K562 (cell line): Measurements from ENCODE around the gene UBE2G2. TPM values are rescaled to one million over a fixed set of nuclear protein-coding genes. Genes with fewer than 3 reads are reported as not detected.

Experiments
- ATAC-seq: fragments of 200-7000 bp; cut with Tn5 transposase; 3 replicates; pipeline ENCODE4 v1.9.1; 2020; ENCODE audit warnings: moderate library complexity
- BruUV-seq: library from RNA; stranded (reverse); fragments of 400-500 nt; replicated peaks from 2 replicates; lab custom pipeline; 2021; lab: Mats Ljungman, UMichigan
- CTCF ChIA-PET: fragments of 300-600 bp; formaldehyde crosslinking; extraction: SDS; loops from one replicate; lab custom pipeline; 2021; ENCODE audit warnings: low intra/inter-chr PET ratio; lab: Yijun Ruan, JAX
- POLR2A ChIA-PET: fragments of 300-600, 350-650 bp; sonication (Branson Sonifier 250); formaldehyde crosslinking; extraction: SDS; loops from one replicate; lab custom pipeline; 2021; ENCODE audit warnings: antibody characterized with exemption, inconsistent platforms; lab: Yijun Ruan, JAX
- DNase-seq, 4 experiments: peaks; one replicate each; pipeline versions ENCODE4 v3.0.0 to v3.0.0-alpha.2; 2011 to 2018; ENCODE audit warnings: low spot score in 3 of 4, mixed read lengths in 3 of 4; ENCODE audit errors: extremely low read depth in 1 of 4
- FAIRE-seq: peaks from 2 replicates; lab custom pipeline; 2011; peaks lifted over from hg19 to GRCh38; lab: Jason Lieb, UNC
- H2AFZ ChIP-seq: 2 replicates; pipeline ENCODE4 v1.6.0; 2011; ENCODE audit warnings: low read depth, low read length, control low read depth, inconsistent platforms
- H3K27ac ChIP-seq: fragments of 200-600 bp; 3 replicates; pipeline ENCODE4 v1.8.0; 2011; ENCODE audit warnings: low read depth, mild to moderate bottlenecking, control low read depth, inconsistent platforms, low read length, moderate library complexity, mixed read lengths; ENCODE audit errors: extremely low read depth
- H3K27me3 ChIP-seq, 2 experiments: fragments of 300-600 bp in 1 of 2; 2 replicates in 1 of 2; 3 replicates in 1 of 2; pipeline versions ENCODE4 v1.6.0 to v1.8.0; 2011; ENCODE audit warnings: inconsistent platforms in 2 of 2, low read length in 2 of 2, mild to moderate bottlenecking in 1 of 2, mixed read lengths in 1 of 2, moderate library complexity in 1 of 2; ENCODE audit not compliant: control insufficient read depth in 2 of 2, insufficient read depth in 2 of 2
- H3K36me3 ChIP-seq: fragments of 300-600 bp; 3 replicates; pipeline ENCODE4 v1.8.0; 2011; ENCODE audit warnings: mild to moderate bottlenecking, low read length, inconsistent platforms; ENCODE audit not compliant: control insufficient read depth, insufficient read depth
- H3K4me1 ChIP-seq, 2 experiments: fragments of 200-600 bp in 1 of 2; replicated peaks in 1 of 2; 2 replicates in 1 of 2; 3 replicates in 1 of 2; pipeline versions ENCODE4 v1.5.1 to v1.8.0; 2011; ENCODE audit warnings: inconsistent platforms in 2 of 2, low read length in 2 of 2, mild to moderate bottlenecking in 1 of 2, mixed read lengths in 1 of 2, moderate library complexity in 1 of 2; ENCODE audit not compliant: control insufficient read depth in 2 of 2, insufficient read depth in 2 of 2
- H3K4me2 ChIP-seq: 2 replicates; pipeline ENCODE4 v1.6.1; 2011; ENCODE audit warnings: low read length, control low read depth, inconsistent platforms, mixed read lengths; ENCODE audit not compliant: insufficient read depth
- H3K4me3 ChIP-seq: fragments of 200-600 bp; sonication (generic), shearing (Covaris generic); 2 replicates; pipeline ENCODE4 v1.5.1; 2016; ENCODE audit warnings: control low read depth, inconsistent platforms
- H3K79me2 ChIP-seq: fragments of 200-600 bp; 3 replicates; pipeline ENCODE4 v1.8.0; 2011; ENCODE audit warnings: low read length, inconsistent platforms; ENCODE audit not compliant: control insufficient read depth, insufficient read depth
- H3K9ac ChIP-seq, 2 experiments: 2 replicates each; pipeline versions ENCODE4 v1.6.0 to v1.6.1; 2011; ENCODE audit warnings: low read depth in 2 of 2, low read length in 2 of 2, control low read depth in 1 of 2, inconsistent platforms in 1 of 2, mild to moderate bottlenecking in 1 of 2, mixed read lengths in 1 of 2; ENCODE audit not compliant: insufficient read depth in 1 of 2
- H3K9me1 ChIP-seq: one replicate; pipeline ENCODE4 v1.6.0; 2011; ENCODE audit warnings: inconsistent platforms, mild to moderate bottlenecking, low read length, moderate library complexity; ENCODE audit not compliant: control insufficient read depth, insufficient read depth
- H3K9me3 ChIP-seq: replicated peaks from 2 replicates; pipeline ENCODE4 v1.5.1; 2011; ENCODE audit warnings: low read depth, low read length, inconsistent platforms; ENCODE audit not compliant: control insufficient read depth, insufficient read depth
- H4K20me1 ChIP-seq: replicated peaks from 2 replicates; pipeline ENCODE4 v1.6.1; 2011; ENCODE audit warnings: low read length, inconsistent platforms, mixed read lengths; ENCODE audit not compliant: control insufficient read depth, insufficient read depth
- HNRNPUL1 ChIP-seq: fragments of 200-400 bp; formaldehyde crosslinking; IDR thresholded peaks from 2 replicates; pipeline ENCODE4 v1.6.1; 2017; ENCODE audit warnings: low read length
- MYBL2 ChIP-seq, 2 experiments: fragments of 450-650 bp in 1 of 2; sonication (generic) in 1 of 2; formaldehyde crosslinking in 1 of 2; IDR thresholded peaks; 2 replicates each; pipeline versions ENCODE4 v1.6.1 to v1.8.1; 2017 to 2022; ENCODE audit warnings: borderline replicate concordance in 1 of 2, inconsistent platforms in 1 of 2, low read depth in 1 of 2, mild to moderate bottlenecking in 1 of 2, missing genetic modification reagents in 1 of 2, moderate library complexity in 1 of 2
- NFIC ChIP-seq: fragments of 450-650 bp; IDR thresholded peaks from 2 replicates; pipeline ENCODE4 v1.6.1; 2017; ENCODE audit warnings: mild to moderate bottlenecking, inconsistent platforms
- NR4A1 ChIP-seq, 2 experiments: fragments of 250-450 bp in 1 of 2; fragments of 450-650 bp in 1 of 2; sonication (Bioruptor Pico) in 1 of 2; IDR thresholded peaks; 2 replicates each; pipeline versions ENCODE4 v1.4.0 to v1.6.1; 2016 to 2020; ENCODE audit warnings: mild to moderate bottlenecking in 2 of 2, missing compliant biosample characterization in 1 of 2, missing genetic modification characterization in 1 of 2, moderate library complexity in 1 of 2
- PTBP1 ChIP-seq: fragments of 200-400 bp; formaldehyde crosslinking; IDR thresholded peaks from 2 replicates; pipeline ENCODE4 v1.6.1; 2017; ENCODE audit warnings: low read depth, low read length
- RHOXF2B ChIP-seq: fragments of 250-450 bp; sonication (Bioruptor Pico); conservative IDR thresholded peaks from 2 replicates; pipeline ENCODE4 v1.5.1; 2021
- SRF ChIP-seq, 2 experiments: fragments of 250-450, 450-650 bp in 1 of 2; sonication (Bioruptor Pico) in 1 of 2; sonication (generic) in 1 of 2; formaldehyde crosslinking; IDR thresholded peaks; 2 replicates each; pipeline versions ENCODE4 v1.5.0 to v1.5.1; 2020 to 2022; ENCODE audit warnings: mild to moderate bottlenecking in 1 of 2, missing genetic modification reagents in 1 of 2
- SRSF3 ChIP-seq: fragments of 200-400 bp; formaldehyde crosslinking; IDR thresholded peaks from 2 replicates; pipeline ENCODE4 v1.6.1; 2016; ENCODE audit warnings: mild to moderate bottlenecking, low read length, moderate library complexity; ENCODE audit not compliant: insufficient read depth
- TEAD1 ChIP-seq, 2 experiments: fragments of 450-650 bp in 1 of 2; sonication (generic) in 1 of 2; formaldehyde crosslinking; IDR thresholded peaks; 2 replicates each; pipeline versions ENCODE4 v1.4.0 to v1.8.0; 2020 to 2022; ENCODE audit warnings: mild to moderate bottlenecking in 2 of 2, missing genetic modification reagents in 1 of 2
- TGIF2 ChIP-seq: sonication (generic); formaldehyde crosslinking; IDR thresholded peaks from 2 replicates; pipeline ENCODE4 v1.8.1; 2022; ENCODE audit warnings: mild to moderate bottlenecking, missing genetic modification reagents, moderate library complexity
- ZNF23 ChIP-seq: fragments of 250-450 bp; sonication (Bioruptor Pico); IDR thresholded peaks from 2 replicates; pipeline ENCODE4 v1.4.0; 2020; ENCODE audit warnings: mild to moderate bottlenecking
- ZNF3 ChIP-seq: fragments of 250-450 bp; sonication (Bioruptor Pico); IDR thresholded peaks from 2 replicates; pipeline ENCODE4 v1.5.0; 2021; ENCODE audit warnings: mild to moderate bottlenecking, moderate library complexity
- WGBS: fragments of 100-300 bp; shearing (Covaris generic); methylation state at CpG from one replicate; pipeline ENCODE4 v1.1.6; 2016; ENCODE audit warnings: low coverage, mixed read lengths; ENCODE audit not compliant: insufficient coverage; ENCODE audit errors: missing lambda C conversion rate; 5-methylcytosine and 5-hydroxymethylcytosine counted together
- in situ Hi-C: fragments of 300-500 bp; cut with MboI; formaldehyde crosslinking; loops from 4 replicates; pipeline ENCODE4 v1.15.0; 2018; ENCODE audit warnings: inconsistent platforms, mixed read lengths
- intact Hi-C: fragments of 100-400 bp; cut with micrococcal nuclease; formaldehyde crosslinking; loops from 2 replicates; pipeline ENCODE4 v1.14.2; 2022
- polyA plus RNA-seq, 8 experiments: library from polyadenylated mRNA; depleted of rRNA in 4 of 8; stranded (reverse) in 5 of 8; unstranded in 3 of 8; fragments of >200 nt; fragmentation: Nextera tagmentation in 2 of 8; fragmentation: Illumina TruSeq in 1 of 8; extraction: Ambion mirVana in 2 of 8; extraction: Trizol in 1 of 8; gene quantifications; 2 replicates each; pipeline versions ENCODE4 v1.2.1 to v1.2.3, GENCODE V29; 2011 to 2014; ENCODE audit warnings: inconsistent platforms in 1 of 8, missing spikeins in 1 of 8
- total RNA-seq, 7 experiments: library from RNA; depleted of rRNA in 6 of 7; stranded (reverse); fragments of >200 nt in 6 of 7; fragmentation: Illumina TruSeq in 2 of 7; extraction: Trizol in 2 of 7; gene quantifications; 2 replicates each; pipeline versions ENCODE4 v1.2.1 to v1.2.3, GENCODE V29; 2011 to 2021; ENCODE audit warnings: low replicate concordance in 1 of 7
- TF ChIP-seq, protein P1 (sequence below): fragments of 200-400 bp; formaldehyde crosslinking; IDR thresholded peaks from 2 replicates; pipeline ENCODE4 v1.6.1; 2017; ENCODE audit warnings: mild to moderate bottlenecking, low read depth, low read length, moderate library complexity
- TF ChIP-seq, protein P2 (sequence below): fragments of 200-800 bp; sonication (Bioruptor generic); IDR thresholded peaks from 2 replicates; pipeline ENCODE4 v1.6.1; 2017; ENCODE audit warnings: missing genetic modification characterization, missing compliant biosample characterization

The UBE2G2 gene
- total and polyA plus RNA-seq, 9 of the 15 experiments (the other 6 are each of a cell fraction or from before 2014, with no cell fraction given): 47.5 to 225 (median 140) TPM

DNA sequence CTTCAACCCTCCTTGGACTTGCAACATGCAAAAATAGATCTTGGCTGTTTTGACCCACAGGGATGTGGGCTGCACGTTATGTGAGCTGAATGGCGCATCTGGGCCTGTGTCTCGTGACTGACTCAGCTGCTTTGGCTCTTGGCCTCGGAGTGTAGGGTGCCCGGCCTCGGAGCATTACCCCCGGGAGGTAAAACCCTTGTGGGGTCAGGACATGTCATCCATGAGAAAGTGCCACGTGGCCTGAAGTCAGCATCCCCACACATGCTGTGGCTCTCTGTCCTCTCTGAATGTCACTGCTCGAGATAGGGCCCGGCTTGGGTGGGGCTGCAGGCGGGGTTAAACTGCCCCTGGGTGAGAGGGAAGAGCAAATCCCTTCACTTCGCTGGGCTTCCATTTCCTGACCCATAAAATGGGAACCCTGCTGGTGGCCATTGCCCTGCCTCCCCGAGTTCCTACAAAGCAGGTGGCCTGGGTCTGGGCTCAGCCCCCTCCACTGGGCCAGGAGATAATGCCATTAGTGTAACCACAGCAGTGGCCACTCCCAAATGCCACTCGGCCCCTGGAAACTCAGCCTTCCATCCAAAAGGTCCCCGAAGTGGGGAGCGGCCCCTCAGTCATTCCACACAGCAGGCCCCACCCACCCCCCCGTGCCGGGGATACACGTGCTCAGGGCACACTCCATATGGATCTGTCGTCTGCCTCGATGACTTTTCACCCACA lies 67.4 kb downstream of the UBE2G2 start:
- Histone ChIP-seq H4K20me1 (peaks cover 9% of the 10 kb centered on the region; the same call in 1 of the 2 replicates), H3K4me1 (peaks cover 10 to 19% of the 10 kb centered on the region in 2 experiments; a peak in 4 of 5 replicates), H3K27ac (no peak overlapping the region), H3K79me2 (no peaks in the 10 kb centered on the region), H3K4me3 (no peak overlapping the region), H3K9me3 (no peaks in the 10 kb centered on the region), H2AFZ (no peak overlapping the region), H3K9ac (no peak overlapping the region; a peak in 1 of 4 replicates), H3K9me1 (no peaks in the 10 kb centered on the region), H3K4me2 (no peak overlapping the region), H3K36me3 (no peaks in the 10 kb centered on the region), H3K27me3 (peaks cover 69 to 74% of the 10 kb centered on the region in 2 experiments)
- DNase-seq (no peak), ATAC-seq (no peak), FAIRE-seq (no peak)
- intact Hi-C loops: no loop called here
- WGBS: 2% methylated on average over 18 of the region's 21 CpGs
- ChIA-PET POLR2A (interaction anchor here (0.5 kb wide), 1 partner anchor 307 kb away, joined by 4 read pairs; no protein-coding TSS in a partner anchor), CTCF (no interaction called here)
- TF ChIP-seq SRF (CRISPR knock-in tag; IDR thresholded peaks at IDR 0.05): no peak
- no peak for TF ChIP-seq PTBP1
- TF ChIP-seq ZNF23 (CRISPR knock-in tag): no peak
- no peak for TF ChIP-seq RHOXF2B (CRISPR knock-in tag)
- TF ChIP-seq ZNF3: no peak
- TF ChIP-seq TGIF2 (CRISPR knock-in tag): no peak
- no peak for TF ChIP-seq SRSF3
- TF ChIP-seq NR4A1 (CRISPR knock-in tag; IDR thresholded peaks at IDR 0.05): no peak
- no peak for TF ChIP-seq NR4A1 (tag; IDR thresholded peaks at IDR 0.05)
- TF ChIP-seq HNRNPUL1: no peak
- no peak for TF ChIP-seq NFIC
- no peak for TF ChIP-seq MYBL2 (IDR thresholded peaks at IDR 0.05; ENCODE audit: low read depth)
- no peak for TF ChIP-seq MYBL2 (CRISPR knock-in tag; IDR thresholded peaks at IDR 0.05; ENCODE audit: borderline replicate concordance)
- no peak for TF ChIP-seq TEAD1 (CRISPR knock-in tag; IDR thresholded peaks at IDR 0.05)
- TF ChIP-seq, protein P1, sequence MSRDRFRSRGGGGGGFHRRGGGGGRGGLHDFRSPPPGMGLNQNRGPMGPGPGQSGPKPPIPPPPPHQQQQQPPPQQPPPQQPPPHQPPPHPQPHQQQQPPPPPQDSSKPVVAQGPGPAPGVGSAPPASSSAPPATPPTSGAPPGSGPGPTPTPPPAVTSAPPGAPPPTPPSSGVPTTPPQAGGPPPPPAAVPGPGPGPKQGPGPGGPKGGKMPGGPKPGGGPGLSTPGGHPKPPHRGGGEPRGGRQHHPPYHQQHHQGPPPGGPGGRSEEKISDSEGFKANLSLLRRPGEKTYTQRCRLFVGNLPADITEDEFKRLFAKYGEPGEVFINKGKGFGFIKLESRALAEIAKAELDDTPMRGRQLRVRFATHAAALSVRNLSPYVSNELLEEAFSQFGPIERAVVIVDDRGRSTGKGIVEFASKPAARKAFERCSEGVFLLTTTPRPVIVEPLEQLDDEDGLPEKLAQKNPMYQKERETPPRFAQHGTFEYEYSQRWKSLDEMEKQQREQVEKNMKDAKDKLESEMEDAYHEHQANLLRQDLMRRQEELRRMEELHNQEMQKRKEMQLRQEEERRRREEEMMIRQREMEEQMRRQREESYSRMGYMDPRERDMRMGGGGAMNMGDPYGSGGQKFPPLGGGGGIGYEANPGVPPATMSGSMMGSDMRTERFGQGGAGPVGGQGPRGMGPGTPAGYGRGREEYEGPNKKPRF: no peak
- TF ChIP-seq, protein P2, sequence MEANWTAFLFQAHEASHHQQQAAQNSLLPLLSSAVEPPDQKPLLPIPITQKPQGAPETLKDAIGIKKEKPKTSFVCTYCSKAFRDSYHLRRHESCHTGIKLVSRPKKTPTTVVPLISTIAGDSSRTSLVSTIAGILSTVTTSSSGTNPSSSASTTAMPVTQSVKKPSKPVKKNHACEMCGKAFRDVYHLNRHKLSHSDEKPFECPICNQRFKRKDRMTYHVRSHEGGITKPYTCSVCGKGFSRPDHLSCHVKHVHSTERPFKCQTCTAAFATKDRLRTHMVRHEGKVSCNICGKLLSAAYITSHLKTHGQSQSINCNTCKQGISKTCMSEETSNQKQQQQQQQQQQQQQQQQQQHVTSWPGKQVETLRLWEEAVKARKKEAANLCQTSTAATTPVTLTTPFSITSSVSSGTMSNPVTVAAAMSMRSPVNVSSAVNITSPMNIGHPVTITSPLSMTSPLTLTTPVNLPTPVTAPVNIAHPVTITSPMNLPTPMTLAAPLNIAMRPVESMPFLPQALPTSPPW (CRISPR knock-in tag): no peak
- no TSS peak for BruUV-seq
- in situ Hi-C loops: no loop called here
